Measurements from ENCODE around the gene MEGF6.

The MEGF6 gene

GRCh38 chr1:3456964-3457909 lies 154.1 kb downstream of the MEGF6 start:
- no peaks in the 10 kb centered on the region for H3K27me3 ChIP-seq (ENCODE audit: insufficient read depth, low read depth, severe bottlenecking)
- peak; percentile 23; the same call in 1 of the 2 replicates for TF ChIP-seq CTCF (IDR thresholded peaks at IDR 0.05; ENCODE audit: low read depth, low read length)
- DNase-seq: no peak
- H3K4me3 ChIP-seq (ENCODE audit: low read depth, low read length): no peak overlapping the region
- no peak overlapping the region; the same call in 1 of the 2 replicates for H3K27ac ChIP-seq
- no peaks in the 10 kb centered on the region; the same call in 1 of the 2 replicates for H3K36me3 ChIP-seq
- H3K9me3 ChIP-seq (ENCODE audit: severe bottlenecking): no peaks in the 10 kb centered on the region

GRCh38 chr1:3456449-3456963 lies 154.8 kb downstream of the MEGF6 start:
- Histone ChIP-seq H3K27me3 (ENCODE audit: insufficient read depth, low read depth, severe bottlenecking) (no peaks in the 10 kb centered on the region), H3K27ac (no peak overlapping the region), H3K9me3 (ENCODE audit: severe bottlenecking) (no peaks in the 10 kb centered on the region), H3K4me3 (ENCODE audit: low read depth, low read length) (no peak overlapping the region), H3K36me3 (no peaks in the 10 kb centered on the region; the same call in 1 of the 2 replicates)
- no peak for DNase-seq
- no peak for TF ChIP-seq CTCF (IDR thresholded peaks at IDR 0.05; ENCODE audit: low read depth, low read length)

GRCh38 chr1:3455670-3456448 lies 155.4 kb downstream of the MEGF6 start:
- Histone ChIP-seq H3K9me3 (ENCODE audit: severe bottlenecking) (no peaks in the 10 kb centered on the region), H3K4me3 (ENCODE audit: low read depth, low read length) (no peak overlapping the region; the same call in 1 of the 2 replicates), H3K36me3 (no peaks in the 10 kb centered on the region; the same call in 1 of the 2 replicates), H3K27me3 (ENCODE audit: insufficient read depth, low read depth, severe bottlenecking) (no peaks in the 10 kb centered on the region), H3K27ac (peak overlapping the region; percentile 88)
- DNase-seq: no peak
- no peak for TF ChIP-seq CTCF (IDR thresholded peaks at IDR 0.05; ENCODE audit: low read depth, low read length)

GRCh38 chr1:3454811-3455618 lies 156.3 kb downstream of the MEGF6 start:
- H3K36me3 ChIP-seq: no peaks in the 10 kb centered on the region; the same call in 1 of the 2 replicates
- peak; percentile 83 for DNase-seq
- no peaks in the 10 kb centered on the region for H3K27me3 ChIP-seq (ENCODE audit: insufficient read depth, low read depth, severe bottlenecking)
- peak overlapping the region; percentile 88 for H3K27ac ChIP-seq
- peak overlapping the region; percentile 62 for H3K4me3 ChIP-seq (ENCODE audit: low read depth, low read length)
- no peaks in the 10 kb centered on the region for H3K9me3 ChIP-seq (ENCODE audit: severe bottlenecking)
- TF ChIP-seq CTCF (IDR thresholded peaks at IDR 0.05; ENCODE audit: low read depth, low read length): no peak

All from WERI-Rb-1 (cell line).